ENCODE measurements around the gene FAM9C. TPM values are rescaled to one million over a fixed set of nuclear protein-coding genes. Genes with fewer than 3 reads are reported as not detected.
A peak's percentile ranks its signal among the peaks of the same experiment; 100 is the strongest.

FAM9C gene
- total RNA-seq, 4 donors from 2014 or later, result not detected

DNA sequence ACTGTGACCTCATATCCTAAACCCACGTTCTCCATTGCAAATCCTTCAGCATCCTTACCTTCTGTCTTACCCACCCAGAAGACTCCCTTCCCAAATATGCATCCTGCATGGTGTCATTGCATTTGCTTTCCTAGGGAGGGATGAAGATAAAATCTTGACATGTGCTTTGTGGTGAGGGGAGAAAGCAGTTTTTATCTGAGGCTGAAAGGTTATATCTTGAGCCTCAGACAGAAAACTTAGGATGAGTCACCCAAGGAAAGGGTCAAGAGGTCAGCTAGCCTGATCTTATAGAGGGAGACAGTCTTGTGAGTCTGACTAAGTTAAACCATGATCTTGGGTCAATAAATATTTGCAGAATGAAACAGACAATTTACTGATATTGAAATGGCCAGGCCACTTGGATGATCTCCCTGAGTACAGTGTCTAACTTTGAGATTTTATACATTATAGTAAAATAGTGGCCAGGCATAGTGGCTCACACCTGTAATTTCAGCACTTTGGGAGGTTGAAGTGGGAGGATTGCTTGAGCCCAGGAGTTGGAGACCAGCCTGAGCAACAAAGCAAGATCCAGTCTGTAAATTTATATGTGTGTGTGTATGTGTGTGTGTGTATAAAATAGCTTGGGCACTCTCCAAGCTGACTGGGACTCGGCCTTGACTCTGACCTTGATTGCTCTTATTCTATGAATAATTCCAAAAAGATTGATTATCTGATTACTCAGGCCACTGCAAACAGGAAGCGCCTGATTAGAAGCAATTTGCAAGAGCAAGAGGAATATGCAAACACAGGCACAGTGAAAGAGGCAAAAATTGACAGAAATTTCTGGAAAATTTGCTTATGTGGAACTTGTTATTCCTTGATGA, 15.4 kb upstream of the FAM9C start:
- no peak overlapping the region for H3K4me3 ChIP-seq
- no peak overlapping the region for H3K27ac ChIP-seq
- intact Hi-C loops (cut with DNase I; ENCODE audit: low total_unique reads) (no loop called here), in situ Hi-C loops (cut with MboI; ENCODE audit: low sequenced_read_pairs in 4 of 4) (loop anchor here in 1 of 4 donors (25.0 kb wide), 1 partner anchor 427 kb away; no protein-coding TSS in a partner anchor)
- no peaks in the 10 kb centered on the region for H3K27me3 ChIP-seq
- no peaks in the 10 kb centered on the region for H3K4me1 ChIP-seq
- ATAC-seq (no peak), DNase-seq (no peak)
- H3K9me3 ChIP-seq, result no peaks in the 10 kb centered on the region
- TF ChIP-seq POLR2A (IDR thresholded peaks at IDR 0.05) (no peak), CTCF (IDR thresholded peaks at IDR 0.05 in 4 of 5, conservative IDR thresholded peaks at IDR 0.05 in 1 of 5) (no peak)
- H3K36me3 ChIP-seq, result no peaks in the 10 kb centered on the region

GRCh38 chrX:13055486-13055885, 11.1 kb upstream of the FAM9C start:
- no peak overlapping the region for H3K4me3 ChIP-seq
- no peak overlapping the region for H3K27ac ChIP-seq
- H3K4me1 ChIP-seq, result no peaks in the 10 kb centered on the region
- in situ Hi-C loops (cut with MboI; ENCODE audit: low sequenced_read_pairs in 4 of 4) (loop anchor here in 1 of 4 donors (25.0 kb wide), 1 partner anchor 432 kb away; no protein-coding TSS in a partner anchor), intact Hi-C loops (cut with DNase I; ENCODE audit: low total_unique reads) (no loop called here)
- TF ChIP-seq CTCF (IDR thresholded peaks at IDR 0.05 in 4 of 5, conservative IDR thresholded peaks at IDR 0.05 in 1 of 5) (no peak), POLR2A (IDR thresholded peaks at IDR 0.05) (no peak)
- DNase-seq (no peak), ATAC-seq (no peak)
- no peaks in the 10 kb centered on the region for H3K27me3 ChIP-seq
- no peaks in the 10 kb centered on the region for H3K9me3 ChIP-seq
- no peaks in the 10 kb centered on the region for H3K36me3 ChIP-seq

DNA sequence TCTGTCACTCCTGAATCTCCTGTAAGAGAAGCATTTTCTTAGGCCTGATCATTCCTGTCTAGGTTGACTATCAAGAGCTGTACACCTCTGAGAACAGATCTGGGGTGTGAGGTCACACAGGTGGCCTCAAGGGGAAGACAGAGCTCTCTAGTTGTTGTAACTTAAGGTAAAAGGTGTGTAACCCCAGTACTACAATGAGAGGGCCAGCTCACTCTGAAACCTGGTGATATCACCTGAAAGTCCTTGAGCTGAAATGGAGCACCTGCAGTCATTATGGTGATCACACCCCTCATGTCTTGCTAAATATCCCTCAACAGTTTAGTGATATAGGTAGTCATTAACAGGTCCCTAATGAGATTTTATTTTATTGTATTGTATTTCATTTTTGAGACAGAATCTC, 8.8 kb upstream of the FAM9C start:
- intact Hi-C loops (cut with DNase I; ENCODE audit: low total_unique reads) (no loop called here), in situ Hi-C loops (cut with MboI; ENCODE audit: low sequenced_read_pairs in 4 of 4) (loop anchor here in 1 of 4 donors (25.0 kb wide), 1 partner anchor 434 kb away; no protein-coding TSS in a partner anchor)
- no peak for ATAC-seq
- H3K27me3 ChIP-seq, result no peaks in the 10 kb centered on the region
- TF ChIP-seq POLR2A (IDR thresholded peaks at IDR 0.05), result no peak
- TF ChIP-seq CTCF (IDR thresholded peaks at IDR 0.05 in 4 of 5, conservative IDR thresholded peaks at IDR 0.05 in 1 of 5), result no peak
- no peaks in the 10 kb centered on the region for H3K9me3 ChIP-seq
- no peaks in the 10 kb centered on the region for H3K36me3 ChIP-seq
- no peaks in the 10 kb centered on the region for H3K4me1 ChIP-seq
- H3K27ac ChIP-seq, result no peak overlapping the region
- DNase-seq, result no peak
- no peak overlapping the region for H3K4me3 ChIP-seq

- DNase-seq, result peak in 1 of 2 donors; percentile 2
- H3K4me1 ChIP-seq, result no peaks in the 10 kb centered on the region
- no peak overlapping the region for H3K4me3 ChIP-seq
- H3K27me3 ChIP-seq, result no peaks in the 10 kb centered on the region
- H3K27ac ChIP-seq, result peak overlapping the region in 1 of 4 donors; percentile 31
- TF ChIP-seq POLR2A (IDR thresholded peaks at IDR 0.05) (no peak), CTCF (IDR thresholded peaks at IDR 0.05 in 4 of 5, conservative IDR thresholded peaks at IDR 0.05 in 1 of 5) (no peak)
- no peaks in the 10 kb centered on the region for H3K9me3 ChIP-seq
- no peaks in the 10 kb centered on the region for H3K36me3 ChIP-seq
- in situ Hi-C loops (cut with MboI; ENCODE audit: low sequenced_read_pairs in 4 of 4) (loop anchor here in 1 of 4 donors (25.0 kb wide), 1 partner anchor 436 kb away; no protein-coding TSS in a partner anchor), intact Hi-C loops (cut with DNase I; ENCODE audit: low total_unique reads) (no loop called here)
- no peak for ATAC-seq
Observed at GRCh38 chrX:13051529-13052172, 7.2 kb upstream of the FAM9C start.
